GM10248 (cell line): Measurements from ENCODE around the gene LENG8.

Experiments
- CTCF ChIA-PET: fragments of 300-600 bp; sonication (Branson Sonifier 250); formaldehyde crosslinking; extraction: SDS; loops from one replicate; lab custom pipeline; 2021; ENCODE audit warnings: antibody characterized with exemption; lab: Yijun Ruan, JAX
- POLR2A ChIA-PET: fragments of 350-650 bp; sonication (Branson Sonifier 250); formaldehyde crosslinking; extraction: SDS; loops from one replicate; lab custom pipeline; 2020; ENCODE audit warnings: antibody characterized with exemption; lab: Yijun Ruan, JAX
- DNase-seq: peaks from one replicate; pipeline ENCODE4 v3.0.0; 2012; ENCODE audit errors: extremely low spot score
- TF ChIP-seq, protein P1 (sequence below): IDR thresholded peaks from 2 replicates; pipeline ENCODE4 v1.5.1; 2012; ENCODE audit warnings: mild to moderate bottlenecking, low read depth; ENCODE audit errors: extremely low read depth, missing control alignments, control extremely low read depth

LENG8 gene

DNA sequence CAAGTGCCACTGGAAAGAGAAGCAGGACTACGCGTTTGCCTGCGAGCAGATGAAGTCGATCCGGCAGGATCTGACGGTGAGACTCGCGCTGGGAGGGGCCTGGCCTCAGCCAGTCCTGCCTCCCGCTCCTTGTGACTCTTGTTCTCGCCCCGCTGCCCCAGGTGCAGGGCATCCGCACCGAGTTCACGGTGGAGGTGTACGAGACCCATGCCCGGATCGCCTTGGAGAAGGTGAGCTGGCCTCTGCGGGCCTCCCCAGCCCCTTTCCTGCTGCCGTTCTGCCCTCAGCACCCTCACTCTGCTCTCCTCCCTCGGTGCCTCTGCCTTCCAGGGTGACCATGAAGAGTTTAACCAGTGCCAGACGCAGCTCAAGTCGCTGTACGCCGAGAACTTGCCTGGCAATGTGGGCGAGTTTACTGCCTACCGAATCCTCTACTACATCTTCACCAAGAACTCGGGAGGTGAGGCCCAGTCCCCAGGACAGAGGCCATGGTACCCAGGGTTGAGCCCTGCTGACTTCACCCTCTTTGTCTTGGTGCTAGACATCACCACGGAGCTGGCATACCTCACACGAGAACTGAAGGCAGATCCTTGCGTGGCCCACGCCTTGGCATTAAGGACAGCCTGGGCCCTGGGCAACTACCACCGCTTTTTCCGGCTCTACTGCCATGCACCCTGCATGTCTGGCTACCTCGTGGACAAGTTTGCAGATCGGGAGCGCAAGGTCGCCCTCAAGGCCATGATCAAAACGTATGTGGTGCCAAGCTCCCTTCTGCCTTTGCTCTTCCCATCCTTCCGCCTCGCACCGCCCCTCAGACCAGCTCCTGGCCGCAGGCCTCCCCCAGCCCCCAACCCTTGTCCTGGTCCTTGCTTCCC lies 9.0 kb downstream of the LENG8 start:
- POLR2A ChIA-PET, result interaction anchor here (0.5 kb wide), 1 partner anchor 1653 kb away, joined by 4 read pairs; no protein-coding TSS in a partner anchor
- TF ChIP-seq, protein P1, sequence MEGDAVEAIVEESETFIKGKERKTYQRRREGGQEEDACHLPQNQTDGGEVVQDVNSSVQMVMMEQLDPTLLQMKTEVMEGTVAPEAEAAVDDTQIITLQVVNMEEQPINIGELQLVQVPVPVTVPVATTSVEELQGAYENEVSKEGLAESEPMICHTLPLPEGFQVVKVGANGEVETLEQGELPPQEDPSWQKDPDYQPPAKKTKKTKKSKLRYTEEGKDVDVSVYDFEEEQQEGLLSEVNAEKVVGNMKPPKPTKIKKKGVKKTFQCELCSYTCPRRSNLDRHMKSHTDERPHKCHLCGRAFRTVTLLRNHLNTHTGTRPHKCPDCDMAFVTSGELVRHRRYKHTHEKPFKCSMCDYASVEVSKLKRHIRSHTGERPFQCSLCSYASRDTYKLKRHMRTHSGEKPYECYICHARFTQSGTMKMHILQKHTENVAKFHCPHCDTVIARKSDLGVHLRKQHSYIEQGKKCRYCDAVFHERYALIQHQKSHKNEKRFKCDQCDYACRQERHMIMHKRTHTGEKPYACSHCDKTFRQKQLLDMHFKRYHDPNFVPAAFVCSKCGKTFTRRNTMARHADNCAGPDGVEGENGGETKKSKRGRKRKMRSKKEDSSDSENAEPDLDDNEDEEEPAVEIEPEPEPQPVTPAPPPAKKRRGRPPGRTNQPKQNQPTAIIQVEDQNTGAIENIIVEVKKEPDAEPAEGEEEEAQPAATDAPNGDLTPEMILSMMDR, result no peak
- CTCF ChIA-PET, result no interaction called here
- DNase-seq, result no peak

DNA sequence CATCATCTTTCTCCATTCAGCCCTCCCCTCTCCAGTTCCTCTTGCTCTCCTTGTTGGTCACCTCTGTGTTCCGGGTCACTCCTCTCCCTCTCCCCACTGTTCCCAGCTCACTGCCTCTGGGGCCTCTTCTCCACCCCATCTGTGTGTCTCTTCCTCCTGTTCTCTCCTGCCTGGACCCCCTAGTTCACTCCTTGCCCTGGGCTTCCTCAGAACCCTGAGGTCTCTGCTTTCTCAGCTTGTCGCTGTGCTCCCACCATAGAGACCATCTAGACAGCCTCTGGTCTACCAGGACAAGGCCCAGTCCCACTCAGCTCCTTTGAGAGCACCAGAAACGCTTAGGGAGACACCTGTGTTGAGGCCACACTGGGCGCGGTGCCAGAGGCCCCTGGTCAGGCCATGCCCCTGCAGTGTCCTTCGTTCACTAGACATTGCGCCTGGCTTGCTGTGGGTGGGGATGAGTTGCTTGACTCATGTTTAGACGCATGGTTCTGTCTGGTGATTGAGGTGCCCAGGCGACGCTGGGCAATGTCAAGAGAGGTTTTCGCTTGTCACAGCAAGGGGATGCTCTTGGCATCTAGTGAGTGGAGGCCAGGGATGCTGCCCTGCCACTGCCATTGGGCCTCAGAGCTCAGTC lies 9.8 kb downstream of the LENG8 start:
- TF ChIP-seq, protein P1, result no peak
- ChIA-PET CTCF (no interaction called here), POLR2A (interaction anchor here (0.5 kb wide), 1 partner anchor 1654 kb away, joined by 4 read pairs; no protein-coding TSS in a partner anchor)
- DNase-seq, result no peak

DNA sequence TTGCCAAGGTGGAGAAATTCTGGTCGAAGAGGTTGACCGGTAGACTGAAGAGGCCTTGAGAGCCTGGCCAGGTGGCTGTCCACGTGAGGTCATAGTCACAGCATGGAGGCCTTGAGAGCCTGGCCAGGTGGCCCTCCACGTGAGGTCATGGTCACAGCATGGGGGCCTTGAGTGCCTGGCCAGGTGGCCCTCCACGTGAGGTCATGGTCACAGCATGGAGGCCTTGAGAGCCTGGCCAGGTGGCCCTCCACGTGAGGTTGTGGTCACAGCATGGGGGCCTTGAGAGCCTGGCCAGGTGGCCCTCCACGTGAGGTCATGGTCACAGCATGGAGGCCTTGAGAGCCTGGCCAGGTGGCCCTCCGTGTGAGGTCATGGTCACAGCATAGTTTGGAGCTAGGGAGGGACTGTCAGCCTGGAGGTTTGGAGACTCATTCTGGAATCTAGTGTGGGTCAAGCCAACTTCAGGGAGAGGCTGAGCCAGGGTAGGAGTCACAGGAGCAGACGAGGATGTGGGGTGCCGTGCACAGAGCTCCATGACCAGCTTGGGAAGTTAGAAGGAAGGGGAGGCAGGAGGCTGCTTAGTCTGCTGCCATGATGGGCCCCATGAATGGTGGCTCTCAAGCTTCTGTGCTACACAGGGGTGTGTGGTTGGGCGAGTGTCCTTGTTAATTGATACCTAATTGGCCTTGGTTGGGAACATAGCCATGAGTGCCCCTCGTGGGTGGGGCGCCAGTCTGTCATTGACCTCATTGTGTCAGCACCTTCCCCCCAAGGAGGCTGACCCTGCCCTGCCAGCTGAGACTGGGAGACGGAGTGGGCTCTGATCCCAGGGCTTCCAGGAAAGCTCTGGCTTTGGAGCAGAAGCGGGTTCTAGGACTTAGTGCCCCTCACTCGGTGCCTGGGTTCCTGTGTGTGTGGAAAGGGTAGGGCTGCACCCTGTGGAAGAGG lies 10.6 kb downstream of the LENG8 start:
- DNase-seq, result no peak
- TF ChIP-seq, protein P1, result no peak
- POLR2A ChIA-PET, result interaction anchor here (1.1 kb wide), 1 partner anchor 11 kb away, joined by 5 read pairs; the partner anchor contains the start of gene LENG8
- CTCF ChIA-PET, result interaction anchor here (1.0 kb wide), 1 partner anchor 11 kb away, joined by 3 read pairs; the partner anchor contains the start of gene LENG8

DNA sequence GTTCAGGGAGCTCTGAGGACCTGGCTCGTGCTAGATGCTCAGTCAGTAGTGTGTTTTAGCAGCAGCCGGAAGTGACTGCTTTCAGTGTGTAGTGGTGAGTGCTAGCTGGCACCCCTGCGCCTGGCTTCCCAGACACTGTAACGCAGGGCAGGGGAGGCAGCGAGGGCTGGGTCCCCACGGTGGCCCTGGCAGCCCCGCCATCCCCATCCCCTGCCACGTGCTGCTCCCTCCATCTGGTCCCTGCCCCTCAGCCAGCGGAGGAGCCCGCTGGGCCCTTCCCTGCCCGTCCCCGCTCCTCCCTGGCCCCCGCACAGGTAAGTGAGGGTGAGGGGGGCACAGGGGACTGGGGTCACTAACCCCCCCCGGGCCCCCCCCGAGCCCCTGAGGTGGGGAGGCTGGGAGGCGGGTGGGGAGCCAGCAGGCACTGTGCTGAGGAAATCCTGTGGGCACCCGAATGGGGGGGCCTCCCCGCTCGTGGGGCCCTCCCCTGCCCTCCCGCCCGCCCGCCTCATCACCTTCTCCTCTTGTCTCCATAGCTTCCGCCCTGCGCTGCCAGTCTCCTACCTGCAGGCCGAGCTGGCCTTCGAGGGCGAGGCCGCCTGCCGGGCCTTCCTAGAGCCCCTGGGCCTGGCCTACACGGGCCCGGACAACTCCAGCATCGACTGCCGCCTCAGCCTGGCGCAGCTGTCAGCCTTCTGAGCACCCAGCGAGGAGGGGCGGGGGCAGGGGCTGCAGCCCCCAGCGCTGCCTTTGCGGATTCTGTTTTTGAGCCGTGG lies 11.4 kb downstream of the LENG8 start:
- ChIA-PET CTCF (interaction anchor here (1.0 kb wide), 1 partner anchor 12 kb away, joined by 3 read pairs; the partner anchor contains the start of gene LENG8), POLR2A (interaction anchor here (1.1 kb wide), 1 partner anchor 12 kb away, joined by 5 read pairs; the partner anchor contains the start of gene LENG8)
- TF ChIP-seq, protein P1, result no peak
- DNase-seq, result no peak

DNA sequence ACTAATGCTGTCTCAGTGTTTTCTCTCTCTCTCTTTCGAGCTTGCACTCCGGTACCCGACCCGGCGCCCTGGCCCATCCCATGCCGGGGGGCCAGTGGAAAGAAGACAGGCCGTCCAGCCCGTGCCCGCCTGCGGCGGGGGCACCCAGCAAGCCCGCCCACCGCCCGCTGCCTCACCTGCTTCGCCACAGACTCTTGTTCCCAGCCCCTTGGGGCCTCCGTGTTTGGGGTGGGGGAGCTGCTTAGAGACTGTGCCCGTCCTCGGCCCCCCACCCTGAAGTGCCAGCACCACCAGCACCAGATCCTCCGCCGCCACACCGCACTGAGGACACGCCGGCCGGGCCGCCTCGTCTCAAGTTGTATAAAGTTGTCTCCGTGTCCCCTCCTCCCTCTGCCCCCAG lies 12.2 kb downstream of the LENG8 start:
- TF ChIP-seq, protein P1, result no peak
- DNase-seq, result no peak
- ChIA-PET CTCF (no interaction called here), POLR2A (interaction anchor here (0.7 to 3.0 kb wide), 2 partner anchors 12 to 607 kb away, joined by 4 to 20 read pairs; partner anchors contain the start of gene LENG8)
